HEK293T (cell line): ENCODE results near the gene PELI3.

Experiments used
- BHLHE40 ChIP-seq: fragments of 450-650 bp; IDR thresholded peaks from 2 replicates; pipeline ENCODE4 v1.6.1; 2016; ENCODE audit warnings: mild to moderate bottlenecking, moderate library complexity, borderline replicate concordance
- FOXM1 ChIP-seq: fragments of 450-650 bp; IDR thresholded peaks from 2 replicates; pipeline ENCODE4 v1.6.1; 2017; ENCODE audit warnings: mild to moderate bottlenecking, borderline replicate concordance
- SUZ12 ChIP-seq: fragments of 450-650 bp; IDR thresholded peaks from 2 replicates; pipeline ENCODE4 v1.6.1; 2016; ENCODE audit warnings: mild to moderate bottlenecking

DNA sequence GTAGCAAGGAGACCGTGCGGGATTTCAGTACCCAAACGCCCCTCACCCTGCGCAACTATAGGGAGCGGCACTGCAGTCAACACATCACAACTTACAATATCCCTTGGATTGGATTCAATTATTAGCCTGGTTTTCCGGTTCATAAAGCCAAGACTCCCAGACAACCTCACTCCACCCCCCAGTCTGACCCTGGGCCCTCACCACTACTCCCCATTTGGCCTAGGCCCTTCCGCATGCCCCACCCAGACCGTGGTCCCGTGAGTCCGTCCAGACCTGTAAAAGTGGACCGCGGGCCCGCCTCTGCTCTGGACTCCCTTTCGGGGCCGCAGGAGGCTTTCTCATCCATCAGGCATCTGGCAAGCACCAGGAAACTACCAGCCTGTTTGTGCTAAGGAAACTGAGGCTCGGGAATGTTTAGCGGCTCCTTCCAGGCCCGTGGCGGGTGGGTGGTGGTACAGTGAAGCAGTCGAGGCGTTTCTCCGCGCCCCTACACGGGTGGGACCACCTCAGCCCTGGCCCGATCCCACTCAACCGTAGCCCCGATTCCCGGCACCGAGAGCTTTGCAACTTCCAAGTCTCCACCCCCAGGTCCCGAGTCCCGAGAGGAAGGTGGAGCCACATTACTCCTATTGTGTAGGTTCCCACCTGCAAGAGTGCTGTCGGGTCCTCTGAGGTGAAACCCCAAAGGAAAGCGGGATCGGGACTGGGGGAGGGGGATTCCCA, 12.8 kb downstream of the PELI3 start:
- TF ChIP-seq BHLHE40 (no peak), SUZ12 (no peak), FOXM1 (no peak)
